GM21390 (cell line): Measurements from ENCODE around the gene VIPR2.
"Not testable (repeated sequence)": the region's sequence is repeated elsewhere in the genome, so short reads cannot be mapped to it uniquely, and the experiment has no call there.

Experiments used
- ATAC-seq: cut with Tn5 transposase; IDR thresholded peaks from one replicate; pipeline ENCODE4 v1.9.1; 2021; ENCODE audit not compliant: unreplicated experiment

VIPR2 gene

DNA sequence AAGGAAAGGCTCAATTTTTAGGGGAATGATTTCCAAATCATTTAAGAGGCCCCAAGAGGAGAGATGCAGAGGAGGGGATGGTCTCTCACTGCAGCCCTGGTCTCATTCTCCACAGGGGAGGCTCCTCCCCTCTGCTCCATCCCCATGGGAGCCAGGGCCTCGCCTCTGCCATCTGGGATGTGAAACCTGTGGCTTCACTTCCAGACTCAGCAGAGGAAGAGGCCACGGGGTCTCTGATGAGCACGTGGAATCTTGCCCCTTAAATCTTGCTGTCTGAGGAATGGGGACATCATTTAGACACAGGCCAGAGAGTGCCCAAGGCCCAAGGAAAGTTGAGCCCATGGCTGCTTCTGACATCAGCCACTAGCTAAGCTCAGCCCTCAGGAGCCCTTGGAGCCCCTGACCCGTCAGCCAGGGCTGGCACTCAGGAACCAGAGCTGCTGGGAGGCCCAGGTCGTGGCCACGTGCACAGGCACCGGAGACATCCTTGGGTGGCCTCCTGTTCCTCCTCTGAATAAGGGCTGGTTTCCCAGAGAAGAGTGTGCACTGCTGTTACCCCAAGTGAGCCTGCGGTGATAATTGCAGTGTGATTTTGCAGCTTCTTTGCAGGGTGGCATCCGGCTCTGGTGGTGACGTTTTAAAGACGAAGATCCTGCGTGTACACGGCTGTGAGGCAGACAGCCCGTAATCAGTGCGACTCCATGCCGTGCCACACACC is 50.5 kb downstream of the VIPR2 start:
- no peak for ATAC-seq

DNA sequence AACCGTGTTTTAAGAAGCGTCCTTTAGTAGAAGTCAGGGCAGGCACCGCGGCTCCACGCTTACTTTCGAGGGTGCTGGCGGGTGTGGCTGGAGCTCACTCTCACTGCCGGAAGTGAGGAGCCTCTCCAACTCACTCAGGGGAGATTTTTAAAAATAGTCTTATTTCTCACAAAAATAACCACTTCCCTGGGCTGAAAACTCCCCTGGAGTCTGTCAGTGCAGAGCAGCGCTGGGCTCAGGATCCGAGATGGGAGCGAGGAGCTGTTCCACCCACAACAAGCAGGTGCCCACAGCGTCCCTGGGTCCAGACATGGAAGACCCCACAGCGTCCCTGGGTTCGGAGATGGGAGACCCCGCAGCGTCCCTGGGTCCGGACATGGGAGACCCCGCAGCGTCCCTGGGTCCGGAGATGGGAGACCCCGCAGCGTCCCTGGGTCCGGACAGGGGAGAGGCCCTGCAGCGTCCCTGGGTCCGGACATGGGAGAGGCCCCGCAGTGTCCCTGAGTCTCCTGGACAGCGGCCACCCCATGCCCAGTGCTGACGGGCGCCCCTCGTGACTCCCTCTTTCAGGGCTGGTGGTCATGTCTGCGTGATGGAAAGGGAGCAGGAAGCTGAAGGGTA is 51.2 kb downstream of the VIPR2 start:
- ATAC-seq = no peak

DNA sequence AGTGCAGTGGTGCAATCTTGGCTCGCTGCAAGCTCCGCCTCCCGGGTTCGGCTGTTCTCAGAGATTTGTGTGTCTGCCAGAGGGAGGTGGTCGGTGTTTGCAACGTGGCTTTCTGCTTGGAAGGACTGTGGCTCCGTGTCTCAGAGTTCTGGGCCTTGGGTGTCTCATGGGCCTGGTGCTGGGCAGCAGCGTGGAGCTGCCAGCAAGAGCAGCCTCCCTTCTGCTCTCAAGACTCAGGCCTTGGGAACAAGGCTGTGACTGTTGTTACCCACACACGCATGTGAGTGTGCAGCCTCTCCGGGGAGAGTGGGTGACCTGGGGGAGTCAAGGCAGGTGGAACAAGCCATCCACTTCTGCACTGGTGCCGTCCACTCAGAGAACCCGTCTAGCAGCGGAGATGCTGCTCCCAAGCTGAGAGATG is 52.0 kb downstream of the VIPR2 start:
- ATAC-seq = no peak

DNA sequence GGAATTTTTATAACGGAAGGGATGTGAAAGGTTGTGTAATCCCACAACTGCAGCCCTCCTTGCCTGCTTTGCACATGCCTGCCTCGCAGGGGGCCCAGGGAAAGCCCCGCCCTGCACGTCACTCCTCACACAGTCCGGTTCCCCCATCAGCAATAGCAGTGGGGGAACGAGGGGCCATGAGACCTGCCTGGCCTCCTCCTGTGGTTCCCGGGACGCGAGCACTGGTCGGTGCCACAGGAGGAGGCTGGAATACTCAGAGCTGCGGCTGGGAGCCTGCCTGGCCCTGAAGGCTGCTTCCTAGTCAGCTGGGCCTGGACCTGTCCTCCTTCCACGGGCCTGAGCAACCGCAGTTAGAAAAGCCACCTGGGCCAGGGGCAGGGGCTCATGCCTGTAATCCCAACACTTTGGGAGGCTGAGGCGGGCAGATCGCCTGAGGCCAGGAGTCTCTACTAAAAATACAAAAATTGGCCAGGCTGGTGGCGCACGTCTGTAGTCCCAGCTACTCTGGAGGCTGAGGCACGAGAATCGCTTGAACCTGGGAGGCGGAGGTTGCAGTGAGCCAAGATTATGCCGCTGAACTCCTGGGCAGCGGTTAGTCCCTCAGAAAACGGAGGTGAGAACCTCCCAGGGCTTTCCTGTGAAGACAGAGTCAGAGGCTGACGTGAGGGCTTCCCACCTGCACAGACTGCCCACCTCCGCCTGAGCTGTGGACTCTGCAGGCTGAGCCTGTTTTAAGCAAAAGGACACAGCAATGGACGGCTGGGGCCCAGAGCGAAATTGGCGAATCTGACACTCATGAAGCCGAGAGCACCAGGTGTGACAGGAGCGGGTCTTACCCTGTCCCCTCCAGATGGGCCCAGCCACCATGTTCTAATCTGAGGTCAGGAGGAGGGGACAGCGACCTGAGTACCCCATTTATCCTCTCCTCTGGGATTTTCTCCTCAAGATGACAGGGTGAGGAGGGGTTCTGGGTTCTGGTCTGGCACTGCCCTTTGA is 52.9 kb downstream of the VIPR2 start:
- ATAC-seq = no peak

DNA sequence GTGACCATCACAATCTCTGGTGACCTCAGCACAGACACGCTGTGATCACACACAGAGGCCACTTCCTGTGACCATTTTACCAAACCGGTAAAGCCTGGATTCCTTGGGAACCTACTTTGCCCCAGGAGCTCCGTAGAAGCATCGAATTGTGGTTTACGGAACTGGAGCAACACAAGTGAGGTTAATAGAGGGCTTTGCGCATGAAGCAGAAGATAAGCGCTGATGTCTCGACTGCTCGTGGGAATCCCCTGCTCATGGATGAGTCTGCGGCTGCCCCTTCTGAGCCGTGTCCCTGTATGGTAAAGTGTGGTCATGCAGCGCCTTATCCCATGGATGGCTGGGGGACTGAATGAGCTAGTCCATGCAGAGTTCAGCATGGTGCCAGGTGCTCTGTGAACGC is 53.6 kb downstream of the VIPR2 start:
- ATAC-seq = no peak

GRCh38 chr7:159088016-159088865 is 56.4 kb downstream of the VIPR2 start:
- ATAC-seq = no peak

GRCh38 chr7:159086301-159086925 is 58.3 kb downstream of the VIPR2 start:
- no peak for ATAC-seq

DNA sequence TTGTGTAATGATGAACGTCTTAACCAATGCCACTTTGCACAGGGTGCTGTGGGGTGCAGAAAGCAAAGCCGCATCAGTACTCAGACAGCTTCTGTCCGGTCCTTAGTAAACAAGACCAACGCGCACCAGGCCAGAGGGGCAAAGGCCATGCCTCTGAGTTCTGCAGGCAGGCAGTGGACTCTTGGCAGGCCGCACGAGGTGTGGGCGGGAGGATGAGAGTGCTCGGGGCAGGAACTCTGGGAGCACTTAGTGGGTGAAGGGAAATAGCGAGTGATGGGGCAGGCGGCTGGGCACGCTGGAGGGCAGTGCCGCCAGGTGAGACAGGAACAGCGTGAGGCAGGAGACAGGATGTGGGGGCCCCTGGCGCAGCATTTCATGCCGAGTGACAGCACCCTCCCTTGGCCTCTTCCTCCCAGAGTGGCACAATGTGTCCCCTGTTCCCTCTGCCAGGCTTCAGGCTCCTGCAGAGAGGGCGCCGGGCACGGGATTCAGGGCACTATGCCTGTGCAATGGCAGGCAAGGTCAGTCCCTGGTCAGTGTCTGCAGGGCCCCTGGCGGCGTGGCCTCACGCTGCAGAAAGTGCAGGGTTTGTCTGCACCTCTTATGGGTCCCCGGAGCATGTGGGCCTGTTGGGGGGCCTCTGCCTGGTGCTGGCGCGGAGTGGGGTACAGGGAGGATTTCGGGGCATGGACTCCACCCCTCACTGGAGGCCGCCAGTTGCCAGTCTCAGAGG is 60.4 kb downstream of the VIPR2 start:
- no peak for ATAC-seq

GRCh38 chr7:159083698-159084068 is 61.0 kb downstream of the VIPR2 start:
- no peak for ATAC-seq

DNA sequence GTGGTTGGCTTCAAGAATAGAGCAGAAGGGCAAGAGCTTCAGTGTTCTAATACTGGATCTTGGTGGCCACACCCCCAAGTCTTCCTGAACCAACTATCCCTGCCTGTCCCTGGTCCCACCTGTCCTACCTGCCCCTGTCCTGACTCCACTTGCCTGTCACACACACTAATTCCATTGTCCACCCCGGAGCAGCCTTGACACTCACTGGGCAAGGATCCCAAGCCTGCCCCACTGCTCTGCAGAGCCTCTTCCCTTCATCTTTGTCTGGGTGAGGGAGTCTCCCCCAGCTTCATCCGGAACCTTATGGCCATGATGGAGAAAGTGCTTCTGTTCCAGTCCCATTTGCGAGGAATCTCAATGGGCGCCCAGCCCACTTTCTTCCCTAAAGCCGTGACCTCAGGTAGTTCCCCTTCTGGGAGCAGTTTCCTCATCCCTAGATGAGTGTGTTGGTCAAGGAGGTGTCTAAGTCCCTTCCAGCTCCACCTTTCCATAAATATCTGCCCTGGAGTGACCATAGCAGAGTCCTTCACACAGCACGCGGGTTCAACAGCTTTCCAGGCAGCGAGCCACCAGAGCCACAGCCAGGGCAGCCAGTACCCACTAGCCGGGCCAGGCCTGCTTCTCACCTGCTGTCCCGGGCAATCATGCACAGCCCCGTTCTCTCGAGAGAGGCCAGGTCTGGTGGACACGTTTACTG is 61.5 kb downstream of the VIPR2 start:
- ATAC-seq = no peak

DNA sequence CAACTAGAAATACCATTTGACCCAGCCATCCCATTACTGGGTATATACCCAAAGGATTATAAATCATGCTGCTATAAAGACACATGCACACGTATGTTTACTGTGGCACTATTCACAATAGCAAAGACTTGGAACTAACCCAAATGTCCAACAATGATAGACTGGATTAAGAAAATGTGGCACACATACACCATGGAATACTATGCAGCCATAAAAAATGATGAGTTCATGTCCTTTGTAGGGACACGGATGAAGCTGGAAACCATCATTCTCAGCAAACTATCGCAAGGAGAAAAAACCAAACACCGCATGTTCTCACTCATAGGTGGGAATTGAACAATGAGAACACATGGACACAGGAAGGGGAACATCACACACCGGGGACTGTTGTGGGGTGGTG is 62.6 kb downstream of the VIPR2 start:
- not testable (repeated sequence) for ATAC-seq

DNA sequence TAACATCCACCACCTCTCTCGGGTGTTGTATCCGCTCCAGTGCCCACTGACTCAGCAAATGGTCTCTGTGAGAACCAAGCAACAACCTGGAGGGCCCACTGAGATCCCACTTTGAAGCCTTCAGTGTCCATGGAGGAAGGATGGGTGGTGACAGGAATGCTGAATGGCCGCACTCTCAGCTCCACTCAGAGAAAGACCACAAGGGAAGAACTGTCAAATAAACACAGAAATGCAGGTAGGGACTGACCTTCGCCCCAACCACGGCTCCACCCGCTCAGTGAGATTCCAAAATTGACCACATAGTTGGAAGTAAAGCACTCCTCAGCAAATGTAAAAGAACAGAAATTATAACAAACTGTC is 65.8 kb downstream of the VIPR2 start:
- no peak for ATAC-seq

- no peak for ATAC-seq
These were observed 66.3 kb downstream of the VIPR2 start for GRCh38 chr7:159078193-159078910.

GRCh38 chr7:159076333-159076732 is 68.3 kb downstream of the VIPR2 start:
- no peak for ATAC-seq

GRCh38 chr7:159075563-159076238 is 69.0 kb downstream of the VIPR2 start:
- no peak for ATAC-seq

DNA sequence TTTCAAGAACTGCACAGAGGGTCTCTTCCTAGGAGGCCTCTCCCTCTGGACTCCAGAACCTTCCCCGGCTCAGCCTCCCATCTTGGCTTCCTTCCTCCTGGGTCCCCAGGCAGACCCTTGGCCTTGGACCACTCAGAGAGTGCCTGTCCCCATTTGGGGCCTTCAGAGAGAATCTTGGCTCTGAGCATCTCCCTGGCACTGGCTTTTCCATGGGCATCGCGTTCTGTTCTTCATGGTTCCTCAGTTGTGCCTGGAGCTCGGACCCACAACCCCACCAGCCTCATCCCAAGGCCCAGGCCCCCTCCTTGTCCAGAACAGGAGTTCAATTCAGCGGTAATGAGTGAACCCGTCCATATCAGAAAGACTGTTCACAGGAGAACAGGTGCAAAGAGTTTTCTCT is 73.4 kb downstream of the VIPR2 start:
- no peak for ATAC-seq

- ATAC-seq = no peak
These were observed 74.1 kb downstream of the VIPR2 start for GRCh38 chr7:159070431-159071148.
